ENCODE results near the gene OCIAD2.
"Not testable (repeated sequence)": the region's sequence is repeated elsewhere in the genome, so short reads cannot be mapped to it uniquely, and the experiment has no call there.

OCIAD2 gene

DNA sequence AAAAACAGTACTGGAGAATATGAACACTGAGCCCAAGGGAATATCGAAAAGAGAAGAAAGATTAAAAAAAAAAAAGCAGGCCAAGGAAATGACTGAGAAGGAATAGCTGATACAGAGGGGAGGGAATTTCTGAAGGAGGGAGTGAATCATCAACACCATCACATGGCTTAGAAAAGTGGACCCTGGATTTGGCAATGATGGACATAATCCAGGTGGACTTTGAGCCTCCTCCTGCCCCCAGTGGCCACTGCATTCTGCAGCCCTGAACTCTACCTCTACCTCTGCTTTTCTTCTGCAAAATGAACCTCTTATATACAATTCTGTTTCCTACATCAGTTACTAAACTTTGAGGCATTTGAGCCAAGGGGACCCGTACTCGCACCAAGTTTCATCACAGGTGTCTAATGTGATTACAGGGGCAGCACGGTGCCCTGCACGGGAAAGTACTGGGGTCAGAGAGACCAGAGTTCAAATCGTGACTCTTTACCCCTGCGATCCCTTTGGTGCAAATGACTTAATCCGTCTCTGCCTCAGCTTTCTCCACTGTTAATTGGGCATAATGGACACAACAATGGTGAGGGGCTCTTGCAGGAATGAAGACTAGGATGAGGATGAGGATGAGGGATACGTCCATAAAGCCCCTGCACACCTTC is 1.1 kb downstream of the OCIAD2 start:
- DNase-seq: no peak

DNA sequence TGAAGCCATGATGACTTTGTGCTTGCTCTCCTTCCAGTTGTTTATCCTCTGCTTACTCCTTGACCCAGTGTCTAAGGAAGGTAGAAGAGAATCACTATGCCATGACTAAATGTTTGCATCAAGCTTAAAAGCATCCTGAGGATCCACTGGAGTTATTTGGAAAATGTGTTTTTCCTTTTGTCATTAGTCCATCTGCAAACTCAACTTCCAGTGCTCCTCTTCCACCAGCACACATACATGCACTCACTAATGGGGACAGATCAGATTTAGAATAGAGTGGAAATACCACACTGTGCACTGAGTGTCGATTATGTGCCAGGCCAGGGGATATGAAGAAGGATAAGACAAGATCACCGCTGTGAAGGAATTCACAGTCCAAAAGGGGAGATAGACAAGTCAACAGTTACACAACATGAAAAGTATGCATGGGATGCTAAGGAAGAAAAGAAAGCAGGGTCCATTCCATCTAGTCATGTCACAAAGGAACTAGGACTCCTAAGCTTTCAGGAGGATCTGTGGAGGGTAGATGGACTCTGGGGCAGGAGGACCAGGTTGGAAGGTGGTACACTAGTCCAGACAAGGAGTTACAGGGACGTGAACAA is 1.9 kb downstream of the OCIAD2 start:
- no peak for DNase-seq

DNA sequence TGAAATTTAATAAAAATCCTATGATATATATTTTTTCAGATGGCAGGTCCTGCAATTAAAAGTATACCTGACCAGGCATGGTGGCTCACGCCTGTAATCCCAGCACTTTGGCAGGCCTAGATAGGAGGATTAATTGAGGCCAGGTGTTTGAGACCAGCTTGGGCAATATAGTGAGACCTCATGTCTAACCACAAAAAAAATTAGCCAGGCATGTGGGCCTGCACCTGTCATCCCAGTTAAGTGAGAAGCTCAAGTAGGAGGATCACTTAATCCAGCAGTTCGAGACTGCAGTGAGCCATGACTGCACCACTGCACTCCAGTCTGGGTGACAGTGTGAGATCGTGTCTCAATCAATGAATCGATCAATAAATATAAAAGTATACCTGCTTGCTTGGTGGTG is 2.5 kb downstream of the OCIAD2 start:
- no peak for DNase-seq

DNA sequence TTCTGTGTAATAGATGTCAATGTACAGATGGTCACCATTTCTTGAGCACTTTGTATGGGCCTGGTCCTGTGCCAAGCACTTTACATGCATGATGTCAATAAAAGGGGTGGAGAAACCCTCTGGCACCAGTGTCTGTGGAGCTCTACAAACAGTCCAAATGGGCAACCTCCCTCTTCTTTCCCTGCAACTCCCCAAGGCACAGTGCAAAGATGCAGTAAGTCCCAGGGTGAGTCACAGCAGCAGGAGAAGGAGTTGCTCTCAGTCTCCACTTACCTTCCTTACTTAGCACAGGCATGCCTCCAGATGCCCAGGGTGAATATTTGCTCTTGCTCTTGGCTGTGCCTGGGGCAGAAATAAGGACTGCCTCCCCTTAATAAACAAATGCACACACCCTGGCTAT is 4.3 kb downstream of the OCIAD2 start:
- no peak for DNase-seq

DNA sequence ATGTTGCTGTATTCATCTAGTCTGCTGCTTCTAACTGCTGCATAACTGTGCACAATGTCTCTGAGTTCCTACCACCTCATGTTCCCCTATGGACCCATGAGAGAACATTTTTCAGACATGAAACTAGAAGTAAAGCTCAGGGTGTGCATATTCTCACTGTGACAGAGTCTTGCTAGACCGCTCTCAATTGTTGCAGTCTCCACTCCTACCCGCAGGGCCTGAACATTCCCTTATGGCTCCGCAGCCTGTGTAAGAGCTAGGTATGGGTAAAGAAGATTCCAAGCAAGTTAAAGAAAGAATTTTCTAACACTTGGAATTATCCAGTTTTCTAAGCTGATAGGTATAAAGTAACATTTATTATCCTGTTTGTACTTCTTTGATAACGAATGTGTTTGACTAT is 5.4 kb downstream of the OCIAD2 start:
- DNase-seq: no peak

DNA sequence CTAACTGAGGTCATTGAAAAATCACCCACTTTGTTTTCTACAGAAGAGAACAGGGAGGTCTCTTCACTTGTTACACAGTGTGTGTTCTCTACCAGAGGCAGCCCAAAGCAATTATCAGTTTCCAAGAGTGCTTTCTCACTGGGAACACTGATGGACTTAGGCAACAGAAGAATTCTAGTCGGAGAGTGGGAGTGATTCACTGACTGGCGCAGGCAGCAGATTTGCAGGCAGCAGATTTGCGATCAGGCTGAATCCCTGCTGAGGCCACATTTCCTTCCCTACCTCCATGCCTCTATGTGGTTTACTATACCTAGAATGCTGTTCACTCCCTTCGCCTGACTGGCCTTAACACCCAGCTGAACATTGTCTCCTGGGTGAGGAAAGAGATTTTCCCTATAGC is 6.6 kb downstream of the OCIAD2 start:
- no peak for DNase-seq

DNA sequence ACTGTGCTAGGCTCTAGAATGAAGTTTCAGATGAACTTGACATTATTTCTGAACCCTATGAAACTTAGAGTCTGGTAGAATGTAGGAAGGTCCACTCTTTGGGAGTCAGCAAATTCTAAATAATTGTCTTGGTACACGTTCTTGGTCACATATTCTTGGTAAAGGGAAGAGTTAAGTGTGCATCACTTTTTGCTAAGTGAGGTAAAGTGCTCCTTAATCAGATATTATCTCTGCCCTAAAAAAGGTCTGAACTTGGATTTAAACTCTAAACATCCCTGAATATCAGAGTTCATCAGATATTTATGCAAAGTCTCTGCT is 7.2 kb downstream of the OCIAD2 start:
- no peak for DNase-seq

DNA sequence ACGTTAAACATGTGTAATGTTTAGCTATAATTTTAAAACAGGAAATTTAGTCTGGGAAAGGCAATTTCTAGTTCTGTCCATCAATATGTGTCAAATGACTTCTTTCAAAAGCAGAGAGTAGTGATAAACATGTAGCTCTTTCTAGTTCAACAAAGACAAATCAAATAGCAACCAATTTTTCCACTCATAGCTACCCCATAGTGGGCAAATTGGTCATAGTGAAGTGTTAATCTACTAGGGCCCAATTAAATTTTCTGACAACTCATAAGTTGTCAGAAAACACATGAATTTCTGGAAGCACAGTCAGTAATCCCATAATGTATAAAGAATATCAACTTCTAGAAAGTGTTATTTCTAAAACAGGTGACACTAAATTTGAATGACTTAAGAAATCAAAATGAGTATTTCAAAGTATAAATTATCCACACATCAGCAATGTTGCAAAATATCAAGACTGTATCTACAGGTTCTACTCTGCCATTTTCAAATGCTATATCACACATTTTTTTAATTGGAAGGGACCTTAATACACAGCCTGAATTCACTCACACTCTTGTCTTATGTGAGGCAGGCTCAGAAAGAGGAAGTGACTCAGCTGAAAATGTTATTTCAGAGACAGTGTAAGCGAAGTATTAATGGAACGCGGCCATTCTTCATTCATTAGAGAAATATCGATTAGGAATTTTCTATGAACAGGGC is 7.7 kb downstream of the OCIAD2 start:
- no peak for DNase-seq

DNA sequence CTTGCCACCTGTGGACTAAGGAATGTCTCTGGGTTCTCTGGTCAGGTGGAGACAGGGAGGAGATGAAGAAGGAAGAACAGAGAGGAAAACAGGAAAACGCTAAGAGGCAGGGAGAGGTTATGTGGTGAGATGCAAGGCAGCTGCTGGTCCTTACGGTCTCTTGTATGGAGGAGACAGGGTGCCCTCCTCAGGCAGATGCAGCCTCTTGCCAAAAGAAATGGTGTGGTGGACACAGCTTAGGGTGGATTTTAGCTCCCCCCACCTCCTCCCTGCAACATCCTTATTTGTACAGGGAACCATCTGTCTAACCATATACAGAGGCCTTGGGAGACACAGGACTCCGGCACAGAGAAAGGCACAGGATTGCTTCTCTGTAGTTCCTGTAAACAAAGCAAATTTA is 9.7 kb downstream of the OCIAD2 start:
- no peak for DNase-seq

DNA sequence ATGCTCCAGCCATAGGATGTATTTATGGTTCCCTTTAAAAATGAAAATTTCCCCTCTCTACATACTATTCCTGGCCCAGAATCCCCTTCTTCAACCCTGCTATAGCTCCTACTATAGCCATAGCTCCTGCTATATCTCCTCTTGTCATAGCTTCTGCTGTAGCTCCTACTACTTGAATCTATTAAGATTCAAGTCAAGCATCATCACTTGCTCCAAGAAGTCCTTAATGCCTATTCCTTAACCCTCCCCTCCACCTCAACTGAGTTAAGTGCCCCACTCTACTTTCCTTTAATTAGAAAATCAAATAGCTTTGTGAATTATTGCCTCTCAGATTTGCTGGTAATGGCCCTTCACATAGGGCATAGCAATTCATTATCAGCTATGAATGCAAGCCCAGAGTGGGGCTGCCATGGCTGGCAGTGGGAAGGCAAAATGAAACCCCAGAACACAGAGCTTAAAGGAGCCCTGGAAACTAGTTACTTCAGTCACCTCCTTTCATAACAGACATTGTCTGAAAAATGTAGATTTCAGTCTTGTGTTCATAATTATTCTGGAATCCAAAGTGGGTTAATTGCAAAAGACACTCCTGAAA is 15.4 kb downstream of the OCIAD2 start:
- DNase-seq: no peak

DNA sequence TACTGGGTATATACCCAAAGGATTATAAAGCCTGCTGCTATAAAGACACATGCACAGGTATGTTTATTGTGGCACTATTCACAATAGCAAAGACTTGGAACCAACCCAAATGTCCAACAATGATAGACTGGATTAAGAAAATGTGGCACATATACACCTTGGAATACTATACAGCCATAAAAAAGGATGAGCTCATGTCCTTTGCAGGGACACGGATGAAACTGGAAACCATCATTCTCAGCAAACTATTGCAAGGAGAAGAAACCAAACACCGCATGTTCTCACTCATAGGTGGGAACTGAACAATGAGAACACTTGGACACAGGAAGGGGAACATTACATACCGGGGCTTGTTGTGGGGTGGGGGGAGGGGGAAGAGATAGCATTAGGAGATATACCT is 16.8 kb downstream of the OCIAD2 start:
- not testable (repeated sequence) for DNase-seq

DNA sequence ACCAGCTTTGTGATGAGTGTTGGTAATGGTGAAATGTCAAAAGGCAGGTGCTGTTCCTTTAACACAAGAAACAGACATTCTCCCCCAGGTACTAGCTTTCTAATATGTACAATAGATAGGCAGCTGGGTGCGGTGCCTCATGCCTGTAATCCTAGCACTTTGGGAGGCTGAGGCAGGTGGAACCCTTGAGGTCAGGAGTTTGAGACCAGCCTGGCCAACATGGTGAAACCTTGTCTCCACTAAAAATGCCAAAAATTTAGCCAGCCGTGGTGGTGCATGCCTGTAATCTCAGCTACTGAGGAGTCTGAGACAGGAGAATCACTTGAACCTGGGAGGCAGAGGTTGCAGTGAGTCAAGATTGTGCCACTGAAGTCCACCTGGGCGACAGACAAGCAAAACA is 24.9 kb downstream of the OCIAD2 start:
- not testable (repeated sequence) for DNase-seq

DNA sequence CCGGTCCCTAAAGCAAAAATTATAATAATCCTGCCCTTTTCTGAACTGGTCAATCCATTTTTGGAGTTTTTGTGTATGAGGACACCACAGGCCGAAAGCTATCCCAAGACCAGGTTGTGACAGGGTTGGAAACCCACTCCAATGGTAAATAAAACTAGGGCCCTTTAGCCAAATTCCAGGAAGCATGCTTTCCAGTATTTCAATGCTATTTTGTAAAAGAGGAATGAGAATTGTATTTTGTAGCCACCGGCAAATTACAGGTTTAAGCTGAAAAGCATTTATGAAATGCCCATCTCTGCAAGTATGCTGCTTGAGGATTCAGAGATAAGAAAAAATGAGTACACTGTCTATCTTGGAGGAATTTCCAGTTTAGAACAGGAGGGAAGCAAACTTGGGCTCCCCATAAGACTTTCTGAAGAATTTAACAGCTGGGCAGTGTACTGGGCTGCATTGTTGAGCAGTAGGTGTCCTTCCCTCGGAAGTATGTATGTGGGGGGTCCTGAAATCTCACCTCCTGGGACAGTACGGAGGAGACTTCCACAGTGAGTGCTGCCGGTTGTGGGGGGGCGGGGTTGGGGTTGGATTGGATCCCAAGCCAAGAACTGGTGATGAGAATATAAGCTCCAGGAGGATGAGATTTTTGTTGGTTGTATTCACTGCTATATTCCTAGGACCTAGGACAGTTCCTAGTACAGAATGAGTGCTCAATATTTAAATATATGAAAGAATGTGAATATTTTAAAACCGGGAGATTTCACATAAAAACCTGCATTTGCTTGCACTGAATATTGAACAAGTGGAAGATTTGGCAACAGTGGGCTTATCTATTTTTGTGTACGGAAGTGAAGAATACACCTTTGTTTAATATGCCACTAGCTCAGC is 26.8 kb downstream of the OCIAD2 start:
- DNase-seq: no peak

DNA sequence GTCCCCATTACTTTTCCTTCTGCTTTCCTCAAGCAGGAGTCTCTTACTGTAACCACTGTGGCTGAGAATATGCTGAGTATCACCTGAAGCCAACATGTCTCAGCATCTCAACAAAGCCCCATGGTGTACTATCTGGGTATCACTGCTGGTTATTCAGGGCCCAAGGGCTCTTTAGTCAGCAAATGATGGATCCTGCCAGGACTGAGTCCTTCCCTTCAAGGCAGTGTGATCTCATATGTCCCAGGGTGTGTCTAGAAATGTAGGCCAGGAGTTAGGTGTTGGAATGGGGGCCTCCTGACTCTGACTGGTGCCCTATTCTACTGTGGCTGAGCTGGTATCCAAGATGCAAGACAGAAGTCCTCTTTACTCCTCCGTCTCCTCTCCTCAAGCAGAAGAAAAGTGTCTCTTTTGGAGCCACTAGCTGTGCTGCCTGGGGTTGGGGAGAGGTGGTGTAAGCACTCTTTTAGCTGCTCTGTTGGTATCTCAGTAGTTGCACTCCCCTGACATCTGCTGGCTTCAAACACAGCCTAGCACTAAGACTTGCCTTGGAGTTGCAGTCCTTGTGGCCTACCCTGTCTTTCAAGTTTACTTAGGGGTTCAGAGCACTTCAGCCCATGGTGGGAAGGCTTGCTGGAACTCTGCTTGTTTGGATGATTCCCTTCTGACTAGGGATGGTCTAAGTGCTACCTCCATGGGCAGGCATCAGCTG is 28.6 kb downstream of the OCIAD2 start:
- no peak for DNase-seq

DNA sequence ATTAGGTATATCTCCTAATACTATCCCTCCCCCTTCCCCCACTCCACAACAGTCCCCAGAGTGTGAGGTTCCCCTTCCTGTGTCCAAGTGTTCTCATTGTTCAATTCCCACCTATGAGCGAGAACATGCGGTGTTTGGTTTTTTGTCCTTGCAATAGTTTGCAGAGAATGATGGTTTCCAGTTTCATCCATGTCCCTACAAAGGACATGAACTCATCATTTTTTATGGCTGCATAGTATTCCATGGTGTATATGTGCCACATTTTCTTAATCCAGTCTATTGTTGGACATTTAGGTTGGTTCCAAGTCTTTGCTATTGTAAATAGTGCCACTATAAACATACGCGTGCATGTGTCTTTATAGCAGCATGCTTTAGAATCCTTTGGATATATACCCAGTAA is 41.9 kb downstream of the OCIAD2 start:
- not testable (repeated sequence) for DNase-seq

DNA sequence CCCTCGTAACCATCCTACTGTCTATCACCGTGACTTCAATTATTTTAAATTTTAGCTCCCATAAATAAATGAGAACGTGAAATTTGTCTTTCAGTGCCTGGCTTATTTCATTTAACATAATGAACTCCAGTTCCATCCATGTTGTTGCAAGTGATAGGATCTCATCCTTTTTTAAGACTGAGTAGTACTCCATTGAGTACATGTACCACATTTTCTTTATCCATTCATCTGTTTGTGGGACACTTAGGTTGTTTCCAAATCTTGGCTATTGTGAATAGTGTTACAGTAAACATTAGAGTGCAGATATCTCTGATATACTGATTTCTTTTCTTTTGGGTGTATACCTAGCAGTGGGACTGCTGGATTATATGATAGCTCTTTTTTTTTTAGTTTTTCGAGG is 42.8 kb downstream of the OCIAD2 start:
- no peak for DNase-seq

DNA sequence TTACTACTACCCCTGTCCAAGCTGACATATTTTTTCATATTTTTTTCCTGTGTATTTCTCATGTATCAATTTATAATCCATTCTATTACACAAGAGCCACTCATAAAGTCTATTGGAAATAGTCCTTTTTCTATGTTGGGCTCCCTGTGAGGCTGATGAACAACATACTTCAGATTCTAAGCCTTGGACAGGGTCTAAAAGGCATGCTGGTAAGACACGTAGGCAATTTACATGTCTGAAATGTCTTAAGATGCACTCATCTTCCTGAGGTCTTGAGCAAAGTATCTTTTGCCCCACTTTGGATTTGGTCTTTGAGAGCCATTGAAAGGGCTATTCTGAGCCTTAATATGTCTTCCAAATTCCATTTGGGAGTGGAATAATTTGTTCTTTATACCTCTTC is 43.9 kb downstream of the OCIAD2 start:
- DNase-seq: no peak

DNA sequence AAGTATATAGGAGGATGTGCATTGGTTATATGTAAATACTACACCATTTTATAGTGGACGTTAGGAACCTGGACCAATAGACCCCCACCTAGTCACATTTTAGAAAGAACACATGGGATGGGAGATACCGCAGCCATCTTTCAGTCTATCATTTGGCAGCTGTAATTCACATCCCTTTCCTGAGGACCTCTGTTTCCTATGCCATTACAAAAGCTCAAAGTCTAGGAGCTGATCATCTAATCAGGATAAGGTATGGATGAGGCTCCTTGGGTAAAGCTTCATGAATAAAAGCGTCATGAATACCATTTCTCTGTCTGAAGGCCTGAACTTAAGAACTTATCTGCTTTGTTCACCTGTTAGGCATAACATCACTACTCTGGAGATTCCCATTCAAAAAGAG is 44.5 kb downstream of the OCIAD2 start:
- no peak for DNase-seq

DNA sequence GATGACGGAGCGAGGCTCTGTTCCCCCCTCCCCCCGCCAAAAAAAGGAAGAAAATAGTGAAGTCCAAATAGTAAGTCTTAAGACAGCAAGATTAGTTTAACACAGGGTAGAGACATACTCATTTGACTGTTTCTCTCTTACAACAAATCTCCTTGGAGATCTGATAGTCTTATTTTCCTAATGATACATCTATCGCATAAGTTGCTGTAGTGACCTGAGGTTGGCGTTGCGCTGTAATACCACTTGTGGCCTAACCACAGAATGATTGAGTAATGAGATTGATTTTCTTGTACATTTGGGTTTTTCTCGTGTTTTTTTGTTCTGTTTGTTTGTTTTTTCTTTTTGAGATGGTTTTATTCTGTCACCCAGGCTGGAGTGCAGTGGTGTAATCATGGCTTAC is 48.4 kb downstream of the OCIAD2 start:
- DNase-seq: no peak

DNA sequence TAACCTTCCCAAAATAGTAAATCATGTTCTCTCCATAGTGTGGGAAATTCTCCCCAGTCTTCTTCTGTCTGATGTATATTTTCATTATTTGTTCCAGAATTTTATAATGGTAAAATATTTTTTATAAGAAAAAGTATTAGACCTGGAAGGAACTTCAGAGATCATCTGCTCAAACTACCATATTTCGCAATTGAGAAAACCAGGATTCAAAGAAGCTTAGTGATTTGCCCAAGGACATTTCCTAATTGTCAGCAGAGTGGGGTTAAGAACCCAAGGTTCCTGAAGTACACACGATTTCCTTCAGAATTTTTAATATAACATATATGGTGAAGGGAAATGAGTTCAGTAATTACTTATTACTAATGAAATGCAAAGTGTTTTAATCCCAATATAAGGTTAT is 51.6 kb downstream of the OCIAD2 start:
- DNase-seq: no peak

DNA sequence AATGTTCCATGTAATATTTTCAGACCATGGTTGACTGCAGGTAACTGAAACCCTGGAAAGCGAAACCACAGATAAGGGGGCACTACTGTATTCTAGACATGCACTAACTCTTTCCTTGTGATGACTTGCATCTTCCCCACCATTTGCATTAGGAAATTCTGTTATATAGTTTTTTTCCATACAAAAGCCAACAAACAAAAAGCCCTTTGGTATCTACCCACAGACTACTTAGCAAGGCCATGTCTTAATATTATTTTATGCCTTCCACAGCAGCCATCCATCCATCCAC is 52.2 kb downstream of the OCIAD2 start:
- no peak for DNase-seq

DNA sequence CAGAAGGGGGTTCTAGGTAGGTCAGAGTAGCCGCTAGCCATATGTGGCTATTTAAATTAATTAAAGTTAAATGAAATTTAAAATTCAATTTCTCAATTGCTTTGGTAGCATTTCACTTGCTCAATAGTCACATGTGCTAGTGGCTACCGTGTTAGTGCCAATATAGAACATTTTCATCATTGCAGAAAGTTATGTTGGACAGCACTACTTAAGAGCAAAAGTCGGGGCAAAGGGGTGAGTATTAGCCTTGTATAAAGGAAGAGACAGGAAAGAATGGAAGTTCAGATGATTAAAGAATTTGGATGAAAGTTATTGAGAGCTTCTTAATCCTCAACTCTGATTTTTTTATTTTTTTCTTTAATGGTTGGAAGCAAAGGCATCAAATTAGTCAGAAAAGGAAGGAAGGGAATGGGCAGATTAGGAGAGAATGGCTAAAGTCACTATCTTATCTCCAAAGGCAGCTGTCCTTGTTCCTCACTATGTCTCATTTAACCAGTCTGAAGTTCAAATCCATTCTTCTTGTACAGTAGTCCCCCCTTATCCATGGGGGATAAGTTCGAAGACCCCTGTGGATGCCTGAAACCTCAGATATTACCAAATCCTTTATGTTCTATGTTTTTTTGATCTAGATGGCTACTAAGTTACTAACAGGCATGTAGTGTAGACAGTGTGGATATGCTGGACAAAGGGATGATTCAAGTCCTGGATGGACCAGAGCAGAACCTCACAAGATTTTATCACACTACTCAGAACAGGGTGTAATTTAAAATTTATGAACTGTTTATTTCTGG is 52.8 kb downstream of the OCIAD2 start:
- no peak for DNase-seq

Data from right forelimb (tissue), 1 donor.